GM21528 (cell line): ENCODE data around the gene LOXL4.
"Not testable (repeated sequence)": the region's sequence is repeated elsewhere in the genome, so short reads cannot be mapped to it uniquely, and the experiment has no call there.

Source experiments
- ATAC-seq: cut with Tn5 transposase; IDR thresholded peaks from one replicate; pipeline ENCODE4 v1.9.1; 2021; ENCODE audit warnings: mild to moderate bottlenecking, moderate library complexity; ENCODE audit not compliant: unreplicated experiment, low FRiP score

LOXL4 gene

GRCh38 chr10:98248018-98248417 lies 20.0 kb downstream of the LOXL4 start:
- ATAC-seq = no peak

GRCh38 chr10:98246911-98247805 lies 20.8 kb downstream of the LOXL4 start:
- ATAC-seq = no peak

DNA sequence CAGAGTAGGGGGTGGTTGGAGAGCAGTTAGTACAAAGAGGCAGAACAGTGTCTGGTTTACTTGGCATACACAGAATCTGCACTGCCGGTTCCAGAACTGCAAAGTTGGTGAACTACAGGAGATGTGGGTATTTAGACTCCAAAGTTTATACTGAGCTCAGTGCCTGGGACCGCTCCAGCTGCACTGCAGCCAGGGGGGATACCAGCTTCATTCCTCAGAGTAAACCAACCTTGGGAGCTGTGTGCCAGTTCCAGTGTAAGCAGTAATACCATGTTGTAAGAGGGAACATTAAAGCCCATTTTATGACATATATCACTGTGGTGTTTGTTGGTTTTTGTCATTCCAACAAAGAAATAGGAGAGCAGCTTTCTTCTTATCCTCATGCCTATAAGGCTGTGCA lies 23.4 kb downstream of the LOXL4 start:
- no peak for ATAC-seq

GRCh38 chr10:98244141-98244540 lies 23.9 kb downstream of the LOXL4 start:
- no peak for ATAC-seq

DNA sequence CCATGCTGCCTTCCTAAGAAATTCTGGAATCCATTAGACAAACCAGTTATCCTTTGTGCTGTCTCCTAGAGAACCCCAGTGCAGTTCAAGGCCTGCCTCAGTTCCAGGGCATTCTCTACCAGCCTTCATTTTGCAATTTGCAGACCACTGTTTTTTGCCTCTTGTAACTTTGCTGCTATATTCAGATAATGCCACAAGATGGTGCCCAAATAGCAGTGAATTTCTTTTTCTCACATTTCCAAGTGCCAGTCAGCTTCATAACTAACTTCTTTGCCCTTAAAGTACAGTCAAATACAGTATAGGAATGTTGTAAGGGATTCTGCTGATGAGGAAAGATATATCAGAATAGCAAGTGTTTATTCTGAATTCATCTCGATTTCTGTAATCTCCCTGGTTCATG lies 25.2 kb downstream of the LOXL4 start:
- ATAC-seq = no peak

- ATAC-seq = no peak
Observed at GRCh38 chr10:98240524-98240923, 27.5 kb downstream of the LOXL4 start.

- ATAC-seq = no peak
Observed at GRCh38 chr10:98238391-98238790, 29.6 kb downstream of the LOXL4 start.

DNA sequence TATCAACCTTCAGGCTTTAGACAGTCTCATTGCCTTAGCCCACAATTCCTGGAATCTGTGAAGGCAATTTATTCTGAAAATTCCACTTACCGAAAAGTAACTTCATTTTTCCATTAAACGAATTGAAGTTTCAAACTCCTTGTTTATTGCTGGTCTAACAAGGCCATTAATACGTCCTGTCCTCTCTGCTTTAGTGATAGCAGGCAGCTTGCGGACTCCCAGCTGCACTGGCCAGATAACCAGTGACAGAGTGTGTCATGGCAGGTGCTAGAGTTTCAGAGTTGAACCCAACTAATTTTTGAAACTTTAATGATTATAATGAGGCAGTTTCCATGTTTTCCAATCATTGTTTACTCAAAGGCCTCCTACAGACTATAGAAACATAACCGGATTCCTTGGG lies 31.1 kb downstream of the LOXL4 start:
- ATAC-seq = no peak

DNA sequence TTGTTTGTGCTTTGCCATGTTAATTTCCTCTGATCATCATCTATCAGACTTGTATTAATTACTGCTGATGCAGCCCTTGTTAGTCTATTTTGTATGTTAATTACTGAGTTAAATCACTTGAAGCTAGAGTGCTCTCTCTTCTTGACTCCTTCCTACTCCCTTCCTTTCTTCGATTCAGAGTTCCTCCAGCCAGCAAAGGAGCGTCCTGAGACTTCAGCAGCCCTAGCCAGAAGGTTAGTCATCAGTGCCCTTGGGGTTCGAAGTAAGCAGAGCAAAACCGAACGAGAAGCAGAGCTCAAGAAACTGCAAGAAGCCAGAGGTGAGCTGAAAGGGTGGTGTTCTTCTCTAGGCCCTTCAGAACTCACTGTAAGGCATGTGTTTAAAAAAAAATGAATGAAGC lies 32.1 kb downstream of the LOXL4 start:
- no peak for ATAC-seq

DNA sequence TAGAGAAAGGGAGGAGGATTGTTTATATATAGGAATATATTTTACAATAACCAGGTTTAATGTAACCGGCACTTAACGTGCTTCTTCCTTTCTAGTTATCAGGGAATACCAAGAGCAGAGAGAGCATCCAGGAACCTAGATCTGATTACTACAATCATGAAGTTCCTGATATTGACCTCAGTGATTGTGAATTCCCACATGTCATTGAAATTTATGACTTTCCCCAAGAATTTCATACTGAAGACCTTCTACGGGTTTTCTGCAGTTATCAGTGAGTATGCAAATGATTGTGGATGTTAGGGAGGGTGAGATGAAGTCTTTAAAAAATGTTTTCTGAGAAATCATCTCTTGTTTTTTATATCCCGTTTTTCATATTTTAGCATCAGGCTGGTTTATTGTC lies 36.6 kb downstream of the LOXL4 start:
- ATAC-seq = no peak

- not testable (repeated sequence) for ATAC-seq
Observed at GRCh38 chr10:98228266-98228665, 39.7 kb downstream of the LOXL4 start.

- not testable (repeated sequence) for ATAC-seq
Observed at GRCh38 chr10:98227713-98228112, 40.3 kb downstream of the LOXL4 start.

- no peak for ATAC-seq
Observed at GRCh38 chr10:98226508-98227144, 41.4 kb downstream of the LOXL4 start.

- no peak for ATAC-seq
Observed at GRCh38 chr10:98224996-98225395, 43.0 kb downstream of the LOXL4 start.

DNA sequence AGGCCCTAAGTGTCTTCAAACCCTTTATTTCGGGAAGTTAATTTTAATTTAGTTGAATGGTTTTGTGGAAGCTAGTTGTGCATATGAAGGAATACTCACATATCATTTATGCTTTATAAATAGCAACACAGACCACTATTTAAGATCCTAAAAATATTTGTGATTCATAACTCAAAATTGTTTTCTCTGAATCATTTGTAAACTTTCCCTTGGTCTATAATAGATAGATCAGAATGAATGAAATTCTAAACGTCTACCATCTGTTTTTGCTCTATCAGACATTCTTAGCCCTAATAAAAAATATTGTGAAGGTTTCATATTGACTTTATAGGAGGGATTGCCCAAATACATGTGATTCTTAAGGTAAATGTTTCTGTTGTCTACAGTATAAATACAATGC lies 43.5 kb downstream of the LOXL4 start:
- no peak for ATAC-seq

GRCh38 chr10:98223874-98224273 lies 44.1 kb downstream of the LOXL4 start:
- no peak for ATAC-seq

GRCh38 chr10:98217801-98218200 lies 50.2 kb downstream of the LOXL4 start:
- ATAC-seq = no peak

- no peak for ATAC-seq
Observed at GRCh38 chr10:98215373-98215772, 52.6 kb downstream of the LOXL4 start.

- ATAC-seq = no peak
Observed at GRCh38 chr10:98213740-98214139, 54.3 kb downstream of the LOXL4 start.

- no peak for ATAC-seq
Observed at GRCh38 chr10:98212196-98212595, 55.8 kb downstream of the LOXL4 start.

GRCh38 chr10:98209441-98209840 lies 58.6 kb downstream of the LOXL4 start:
- ATAC-seq = no peak

DNA sequence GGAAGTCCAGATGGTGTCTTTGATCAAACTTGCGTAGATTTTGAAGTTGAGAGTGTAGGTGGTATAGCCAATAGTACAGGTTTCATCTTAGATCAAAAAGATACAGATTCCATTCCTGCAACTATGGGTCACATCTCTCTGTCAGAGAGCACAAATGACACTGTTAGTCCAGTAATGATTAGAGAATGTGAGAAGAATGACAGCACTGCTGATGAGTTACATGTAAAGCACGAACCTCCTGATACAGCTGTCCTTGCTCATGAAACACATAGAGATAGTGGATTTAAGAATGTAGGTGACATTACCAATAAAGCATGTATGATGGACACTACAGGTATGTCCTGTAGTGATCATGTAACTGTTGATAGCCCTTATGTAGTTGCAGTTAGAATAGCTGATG lies 59.1 kb downstream of the LOXL4 start:
- ATAC-seq = no peak
